Stimulated activated naive CD8-positive, alpha-beta T cell treated with anti-CD3 and anti-CD28 coated beads, Interleukin-15, Interleukin-2, amounts not matched to agents 100 ng/mL and 50 ng/mL, for 24 hours (primary cell): ENCODE results near the gene HYAL3.

Experiments used
- H3K27ac Mint-ChIP-seq: one replicate; pipeline ENCODE4 v1.8.0; 2021; ENCODE audit warnings: mild to moderate bottlenecking, mixed read lengths
- H3K27me3 Mint-ChIP-seq: one replicate; pipeline ENCODE4 v1.8.0; 2021; ENCODE audit warnings: mixed read lengths
- H3K36me3 Mint-ChIP-seq: one replicate; pipeline ENCODE4 v1.8.0; 2021; ENCODE audit warnings: low read depth, mixed read lengths
- H3K4me1 Mint-ChIP-seq: one replicate; pipeline ENCODE4 v1.8.0; 2021; ENCODE audit warnings: low read depth, mixed read lengths
- H3K4me3 Mint-ChIP-seq: one replicate; pipeline ENCODE4 v1.8.0; 2021; ENCODE audit warnings: mild to moderate bottlenecking, mixed read lengths
- H3K9me3 Mint-ChIP-seq: one replicate; pipeline ENCODE4 v1.8.0; 2021; ENCODE audit warnings: mixed read lengths

HYAL3 gene, protein sequence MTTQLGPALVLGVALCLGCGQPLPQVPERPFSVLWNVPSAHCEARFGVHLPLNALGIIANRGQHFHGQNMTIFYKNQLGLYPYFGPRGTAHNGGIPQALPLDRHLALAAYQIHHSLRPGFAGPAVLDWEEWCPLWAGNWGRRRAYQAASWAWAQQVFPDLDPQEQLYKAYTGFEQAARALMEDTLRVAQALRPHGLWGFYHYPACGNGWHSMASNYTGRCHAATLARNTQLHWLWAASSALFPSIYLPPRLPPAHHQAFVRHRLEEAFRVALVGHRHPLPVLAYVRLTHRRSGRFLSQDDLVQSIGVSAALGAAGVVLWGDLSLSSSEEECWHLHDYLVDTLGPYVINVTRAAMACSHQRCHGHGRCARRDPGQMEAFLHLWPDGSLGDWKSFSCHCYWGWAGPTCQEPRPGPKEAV

DNA sequence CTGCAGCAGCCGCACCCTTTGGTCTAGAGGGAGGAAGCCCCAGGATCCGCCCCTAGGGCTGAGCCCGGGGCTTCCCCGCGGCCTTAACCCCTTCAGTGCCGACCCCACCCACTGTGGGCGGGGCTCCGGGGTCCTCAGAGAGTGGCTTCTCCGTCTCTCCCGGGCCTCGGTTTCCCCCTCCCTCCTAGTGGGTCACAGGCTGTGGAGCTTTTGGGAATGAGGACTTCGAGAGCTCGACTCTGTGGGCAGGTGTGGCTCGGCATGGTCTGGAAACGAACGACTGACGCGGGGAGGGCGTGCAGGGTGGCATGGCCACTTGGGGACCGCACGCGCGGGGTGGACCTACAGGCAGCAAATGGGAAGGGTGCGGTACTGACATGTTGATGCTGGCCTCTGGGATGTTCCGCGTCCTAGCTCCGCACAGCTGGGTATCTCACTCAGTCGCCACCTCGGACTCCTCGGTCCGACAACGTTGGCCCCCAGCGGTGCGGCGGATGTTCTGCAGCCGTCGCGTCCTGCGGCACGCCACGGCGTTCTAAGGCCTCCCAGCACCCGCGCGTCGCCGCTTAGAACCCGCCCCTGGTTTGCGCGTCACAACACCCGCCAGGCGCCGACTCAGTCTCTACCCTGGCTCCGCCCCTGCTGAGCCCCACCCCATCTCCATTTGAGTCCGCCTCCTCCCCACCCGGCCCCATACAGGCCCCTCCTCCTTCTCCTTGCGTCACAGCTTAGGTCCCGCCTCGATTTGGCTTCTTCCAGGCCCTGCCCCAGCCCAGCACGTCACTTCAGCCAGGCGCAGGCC is at the start of gene HYAL3, which contains the start of gene NAA80:
Gene HYAL3 (minus strand): TSS at position 570 of the 802 bp plus-strand sequence. CDS start 3,803 bp downstream, outside the sequence.
Gene NAA80 (minus strand): TSS at position 570 of the 802 bp plus-strand sequence. CDS start 1,942 bp downstream, outside the sequence.
- H3K36me3 Mint-ChIP-seq: no peaks in the 10 kb centered on the region
- H3K27ac Mint-ChIP-seq: peak within 1 kb of the TSS; percentile 99
- H3K4me1 Mint-ChIP-seq: peaks cover 22% of the 10 kb centered on the region
- H3K4me3 Mint-ChIP-seq: peak within 1 kb of the TSS; percentile 99
- no peaks in the 10 kb centered on the region for H3K27me3 Mint-ChIP-seq
- H3K9me3 Mint-ChIP-seq: no peaks in the 10 kb centered on the region

DNA sequence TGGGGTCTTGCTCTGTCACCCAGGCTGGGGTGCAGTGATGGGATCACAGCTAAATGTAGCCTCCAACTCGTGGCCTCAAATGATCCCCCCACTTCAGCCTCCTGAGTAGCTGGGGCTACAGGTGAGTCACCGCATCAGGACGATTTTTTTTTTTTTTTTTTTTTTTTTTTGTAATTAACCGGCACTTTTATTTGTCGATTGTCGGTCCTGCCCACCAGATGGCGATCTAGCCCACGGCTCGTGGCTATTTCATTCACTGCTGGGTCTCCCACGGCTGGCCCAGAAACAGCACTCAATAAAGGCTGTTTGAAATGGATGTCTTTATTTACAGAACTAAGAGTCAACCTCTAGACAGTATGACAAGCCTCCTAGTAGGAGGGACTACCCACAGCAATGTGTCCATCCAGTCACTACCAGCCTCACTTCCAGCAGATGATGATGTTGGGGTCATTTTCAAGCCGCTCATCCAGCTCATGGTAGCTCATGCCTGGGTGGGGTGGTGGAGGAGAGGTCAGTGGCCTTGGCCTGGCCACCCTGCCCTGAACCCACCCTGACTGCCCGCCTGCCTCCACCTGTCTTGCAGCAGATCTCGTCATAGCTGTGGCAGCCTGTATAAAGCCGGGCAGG is 48.1 kb upstream of the HYAL3 start:
- Mint-ChIP-seq H3K27me3 (no peaks in the 10 kb centered on the region), H3K36me3 (peaks cover 17% of the 10 kb centered on the region), H3K4me1 (peaks cover 67% of the 10 kb centered on the region), H3K4me3 (no peak overlapping the region), H3K27ac (no peak overlapping the region), H3K9me3 (no peaks in the 10 kb centered on the region)

DNA sequence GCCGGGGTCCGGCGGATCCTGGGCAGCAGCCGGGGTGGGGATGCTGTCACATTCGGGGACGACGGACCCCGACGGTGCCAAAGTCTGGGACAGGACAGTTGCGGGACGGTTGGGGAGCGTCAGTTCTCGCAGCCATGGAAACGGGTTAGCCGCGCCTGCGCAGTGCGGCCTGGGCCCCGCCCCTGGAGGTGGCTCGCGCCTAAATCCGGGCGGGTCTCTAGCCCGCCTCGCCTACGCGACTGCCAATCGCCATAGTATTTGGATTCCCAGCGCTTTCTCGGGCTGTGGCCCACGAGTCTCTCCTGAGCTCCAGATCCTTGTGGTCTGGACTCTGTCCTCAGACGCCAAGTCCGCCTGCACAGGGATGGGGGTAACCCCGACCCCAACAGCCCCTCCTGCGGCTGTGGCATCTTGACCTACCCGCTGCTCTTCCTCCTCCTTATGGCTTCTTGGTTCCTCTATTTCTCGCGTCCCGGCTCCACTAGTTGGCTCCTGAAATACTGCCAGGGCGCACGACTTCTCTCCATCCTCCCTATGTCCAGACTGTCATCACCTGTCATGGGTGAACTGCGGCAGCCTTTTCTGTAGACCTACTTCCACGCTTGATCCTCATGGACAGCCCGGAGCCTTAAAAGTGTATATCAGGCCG is 46.5 kb upstream of the HYAL3 start, which contains the start of gene ZMYND10:
Gene ZMYND10 (minus strand): TSS at position 147 of the 649 bp plus-strand sequence. CDS start 153 bp downstream, outside the sequence.
- Mint-ChIP-seq H3K9me3 (no peaks in the 10 kb centered on the region), H3K4me1 (peaks cover 68% of the 10 kb centered on the region), H3K4me3 (peak within 1 kb of the TSS; percentile 47), H3K27ac (peak within 1 kb of the TSS; percentile 9), H3K27me3 (no peaks in the 10 kb centered on the region), H3K36me3 (peaks cover 17% of the 10 kb centered on the region)

DNA sequence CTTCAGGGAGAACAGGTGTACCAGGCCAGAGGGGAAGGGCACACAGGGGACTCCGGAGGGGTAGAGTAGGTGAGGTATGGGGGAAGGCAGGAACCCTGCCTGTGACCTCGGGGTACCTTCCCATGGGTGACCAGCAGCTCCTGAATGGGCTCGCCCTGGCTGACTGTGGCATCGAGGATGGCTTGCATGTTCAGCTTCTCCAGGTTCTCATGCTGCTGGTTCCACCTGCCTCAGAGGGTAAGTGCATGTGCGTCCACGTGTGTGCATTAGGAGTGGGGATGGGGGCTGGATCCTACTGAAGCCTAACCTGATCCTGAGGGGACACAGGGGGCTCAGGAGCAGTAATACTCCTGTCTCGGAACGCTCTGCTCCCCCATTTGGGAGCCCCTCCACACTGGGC is 45.8 kb upstream of the HYAL3 start:
- Mint-ChIP-seq H3K36me3 (peaks cover 14% of the 10 kb centered on the region), H3K27ac (no peak overlapping the region), H3K27me3 (no peaks in the 10 kb centered on the region), H3K9me3 (no peaks in the 10 kb centered on the region), H3K4me1 (peaks cover 65% of the 10 kb centered on the region), H3K4me3 (peak overlapping the region; percentile 23)

DNA sequence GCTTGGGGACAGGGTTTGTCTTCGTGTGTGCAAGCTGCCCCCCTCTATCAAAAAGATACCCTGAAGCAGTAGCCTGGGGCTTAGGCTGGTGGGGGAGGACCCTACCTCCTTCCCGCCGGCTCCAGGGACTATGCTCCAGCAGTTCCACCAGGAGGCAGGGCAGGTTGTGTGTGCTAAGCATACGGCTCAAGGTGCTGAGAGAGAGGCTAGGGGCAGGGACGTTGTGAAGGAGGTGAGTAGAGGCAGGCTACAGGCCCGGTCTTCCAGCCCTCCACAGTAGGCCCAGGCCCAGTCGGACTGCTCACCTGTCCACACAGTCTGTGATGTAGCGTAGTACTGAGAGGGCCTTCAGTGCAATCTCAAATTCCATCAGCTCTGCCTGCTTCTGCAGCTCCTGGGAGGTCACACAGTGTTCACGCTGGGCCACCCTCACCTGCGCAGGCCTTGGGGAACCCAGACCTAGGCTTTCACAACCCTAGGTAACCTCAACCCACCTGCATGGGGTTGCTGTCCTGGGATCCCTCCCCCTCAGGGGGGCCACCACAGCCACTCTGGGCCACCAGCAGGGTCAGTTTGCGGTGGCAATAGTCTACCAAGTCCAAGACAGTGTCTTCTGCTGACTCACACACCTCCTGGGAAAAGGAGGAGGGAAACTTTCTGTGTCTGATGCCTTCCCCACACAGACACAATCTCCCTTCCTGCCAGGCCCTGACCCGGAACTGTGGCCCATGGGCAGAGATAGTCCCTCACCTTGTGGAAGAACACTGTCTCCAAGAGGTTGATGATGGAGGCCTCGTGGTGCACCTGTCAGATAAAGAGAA is 43.8 kb upstream of the HYAL3 start:
- peaks cover 22% of the 10 kb centered on the region for H3K36me3 Mint-ChIP-seq
- no peaks in the 10 kb centered on the region for H3K9me3 Mint-ChIP-seq
- H3K4me3 Mint-ChIP-seq: no peak overlapping the region
- H3K27ac Mint-ChIP-seq: no peak overlapping the region
- H3K4me1 Mint-ChIP-seq: peaks cover 63% of the 10 kb centered on the region
- H3K27me3 Mint-ChIP-seq: no peaks in the 10 kb centered on the region

DNA sequence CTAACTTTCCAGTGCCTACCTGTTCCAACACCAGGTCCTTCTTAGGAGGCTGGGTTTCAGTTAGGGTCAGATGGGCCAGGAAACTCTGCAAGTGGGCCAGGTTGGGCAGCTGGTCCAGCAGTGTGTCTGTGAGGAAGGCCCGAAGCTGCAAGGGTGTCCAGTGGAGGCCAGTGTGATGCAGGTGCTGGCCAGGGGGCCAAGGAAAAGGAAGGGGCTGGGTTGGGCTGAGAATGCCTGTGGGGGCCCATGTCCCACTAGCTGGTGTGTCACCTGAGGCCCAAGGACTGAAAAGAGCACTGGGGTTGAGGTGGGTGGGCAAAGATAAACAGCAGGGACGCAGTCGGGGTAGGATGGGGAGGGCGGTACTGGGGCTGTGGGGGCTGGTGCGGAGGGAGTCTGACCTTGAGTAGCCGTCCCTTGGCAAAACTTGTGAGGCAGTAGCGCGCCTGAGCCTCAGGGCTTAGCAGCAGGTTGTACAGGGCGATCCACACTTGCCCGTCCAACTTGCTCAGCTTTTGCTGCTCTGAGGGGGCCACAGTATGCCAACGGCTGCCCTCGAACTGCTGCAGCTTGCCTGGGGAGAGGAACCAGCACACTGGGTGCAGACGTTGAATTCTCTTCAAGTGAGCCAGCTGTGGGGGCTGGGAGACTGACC is 42.9 kb upstream of the HYAL3 start:
- peaks cover 54% of the 10 kb centered on the region for H3K4me1 Mint-ChIP-seq
- no peaks in the 10 kb centered on the region for H3K27me3 Mint-ChIP-seq
- no peak overlapping the region for H3K27ac Mint-ChIP-seq
- peaks cover 17% of the 10 kb centered on the region for H3K36me3 Mint-ChIP-seq
- H3K9me3 Mint-ChIP-seq: no peaks in the 10 kb centered on the region
- peak overlapping the region; percentile 13 for H3K4me3 Mint-ChIP-seq

DNA sequence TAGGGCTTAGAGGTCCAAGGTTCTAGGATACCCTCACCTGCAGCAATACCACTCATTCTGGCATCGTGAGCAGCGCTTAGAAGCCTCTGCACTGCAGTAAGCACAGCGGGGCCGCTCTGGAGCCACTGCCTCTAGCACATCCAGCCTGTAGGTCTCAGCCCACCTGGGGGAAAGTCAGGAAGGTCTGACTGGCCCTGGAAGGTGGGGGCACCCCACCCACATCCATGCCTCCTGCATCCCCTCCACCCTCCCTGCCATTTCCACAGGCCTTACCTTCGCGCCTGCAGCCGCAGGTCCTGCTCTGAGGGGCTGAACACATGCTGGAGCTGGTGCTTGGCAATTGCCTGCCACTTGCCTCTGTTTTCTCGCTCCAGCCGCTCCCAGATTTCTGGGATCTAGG is 42.3 kb upstream of the HYAL3 start:
- Mint-ChIP-seq H3K27me3 (no peaks in the 10 kb centered on the region), H3K9me3 (no peaks in the 10 kb centered on the region), H3K36me3 (peaks cover 19% of the 10 kb centered on the region), H3K4me1 (peaks cover 51% of the 10 kb centered on the region), H3K4me3 (peak overlapping the region; percentile 90), H3K27ac (peak overlapping the region; percentile 88)

DNA sequence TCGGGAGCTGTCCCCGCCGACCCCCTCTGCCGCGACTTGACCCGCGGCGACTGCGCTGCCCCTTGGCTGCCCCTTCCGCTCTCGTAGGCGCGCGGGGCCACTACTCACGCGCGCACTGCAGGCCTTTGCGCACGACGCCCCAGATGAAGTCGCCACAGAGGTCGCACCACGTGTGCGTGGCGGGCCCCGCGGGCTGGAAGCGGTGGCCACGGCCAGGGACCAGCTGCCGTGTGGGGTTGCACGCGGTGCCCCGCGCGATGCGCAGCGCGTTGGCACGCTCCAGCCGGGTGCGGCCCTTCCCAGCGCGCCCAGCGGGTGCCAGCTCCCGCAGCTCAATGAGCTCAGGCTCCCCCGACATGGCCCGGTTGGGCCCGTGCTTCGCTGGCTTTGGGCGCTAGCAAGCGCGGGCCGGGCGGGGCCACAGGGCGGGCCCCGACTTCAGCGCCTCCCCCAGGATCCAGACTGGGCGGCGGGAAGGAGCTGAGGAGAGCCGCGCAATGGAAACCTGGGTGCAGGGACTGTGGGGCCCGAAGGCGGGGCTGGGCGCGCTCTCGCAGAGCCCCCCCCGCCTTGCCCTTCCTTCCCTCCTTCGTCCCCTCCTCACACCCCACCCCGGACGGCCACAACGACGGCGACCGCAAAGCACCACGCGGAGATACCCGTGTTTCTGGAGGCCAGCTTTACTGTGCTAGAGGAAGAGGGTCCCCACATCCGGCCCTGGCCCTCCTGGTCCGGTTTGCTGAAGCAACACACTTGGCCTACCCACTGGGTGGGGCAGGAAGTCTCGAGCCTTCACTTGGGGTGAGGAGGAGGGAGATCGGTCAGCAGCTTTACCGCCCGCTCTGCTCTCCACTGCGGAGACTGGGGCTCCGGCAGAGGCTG is 41.5 kb upstream of the HYAL3 start, which contains the start of gene RASSF1:
Gene RASSF1 (minus strand): TSS at position 389 of the 882 bp plus-strand sequence. CDS start 31 bp downstream, at position 358.
- H3K27me3 Mint-ChIP-seq: no peaks in the 10 kb centered on the region
- peak within 1 kb of the TSS; percentile 88 for H3K27ac Mint-ChIP-seq
- H3K4me3 Mint-ChIP-seq: peak within 1 kb of the TSS; percentile 90
- no peaks in the 10 kb centered on the region for H3K9me3 Mint-ChIP-seq
- peaks cover 28% of the 10 kb centered on the region for H3K36me3 Mint-ChIP-seq
- peaks cover 51% of the 10 kb centered on the region for H3K4me1 Mint-ChIP-seq

DNA sequence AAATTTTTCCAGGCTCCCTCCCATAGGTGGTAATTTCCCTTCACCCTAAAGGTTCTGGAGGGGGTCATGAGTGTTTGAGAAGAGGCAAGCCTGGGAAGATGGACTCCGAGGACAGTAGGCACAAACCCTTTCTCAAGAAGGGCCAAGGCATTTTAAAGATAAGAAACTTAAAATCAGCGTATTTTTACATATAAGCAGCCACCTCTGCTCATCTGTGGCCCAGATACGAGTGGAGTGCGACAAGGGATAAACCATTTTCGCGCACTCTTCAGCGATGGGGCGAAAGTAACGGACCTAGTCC is 40.9 kb upstream of the HYAL3 start:
- peak overlapping the region; percentile 88 for H3K27ac Mint-ChIP-seq
- peaks cover 34% of the 10 kb centered on the region for H3K36me3 Mint-ChIP-seq
- peak overlapping the region; percentile 90 for H3K4me3 Mint-ChIP-seq
- H3K4me1 Mint-ChIP-seq: peaks cover 53% of the 10 kb centered on the region
- no peaks in the 10 kb centered on the region for H3K9me3 Mint-ChIP-seq
- H3K27me3 Mint-ChIP-seq: no peaks in the 10 kb centered on the region

DNA sequence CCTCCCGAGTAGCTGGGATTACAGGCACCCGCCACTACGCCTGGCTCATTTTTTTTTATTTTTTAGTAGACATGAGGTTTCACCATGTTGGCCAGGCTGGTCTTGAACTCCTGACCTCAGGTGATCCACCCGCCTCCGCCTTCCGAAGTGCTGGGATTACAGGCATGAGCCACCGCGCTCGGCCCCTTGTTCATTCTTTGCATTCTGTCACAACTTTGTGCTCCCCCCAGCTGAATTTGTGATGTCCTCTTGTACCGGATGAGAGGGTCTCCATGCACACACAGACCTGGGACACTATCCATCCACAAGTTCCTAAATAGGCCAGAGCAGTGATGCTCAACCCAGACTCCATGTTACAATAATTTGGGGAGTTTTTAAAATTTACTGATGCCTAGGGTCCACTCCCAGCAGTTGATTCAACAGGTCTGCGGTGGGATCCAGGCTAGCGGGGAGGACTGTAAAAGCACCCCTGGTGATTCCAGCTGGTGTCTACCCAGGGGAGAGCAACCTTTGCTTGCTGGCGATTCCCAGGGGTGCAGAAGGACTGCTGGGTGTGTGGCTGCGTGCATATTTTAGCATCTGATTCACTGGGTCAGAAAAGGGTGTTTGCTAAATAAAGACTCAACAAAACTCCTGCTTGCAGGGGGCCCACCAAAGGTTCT is 40.4 kb upstream of the HYAL3 start:
- peaks cover 36% of the 10 kb centered on the region for H3K36me3 Mint-ChIP-seq

DNA sequence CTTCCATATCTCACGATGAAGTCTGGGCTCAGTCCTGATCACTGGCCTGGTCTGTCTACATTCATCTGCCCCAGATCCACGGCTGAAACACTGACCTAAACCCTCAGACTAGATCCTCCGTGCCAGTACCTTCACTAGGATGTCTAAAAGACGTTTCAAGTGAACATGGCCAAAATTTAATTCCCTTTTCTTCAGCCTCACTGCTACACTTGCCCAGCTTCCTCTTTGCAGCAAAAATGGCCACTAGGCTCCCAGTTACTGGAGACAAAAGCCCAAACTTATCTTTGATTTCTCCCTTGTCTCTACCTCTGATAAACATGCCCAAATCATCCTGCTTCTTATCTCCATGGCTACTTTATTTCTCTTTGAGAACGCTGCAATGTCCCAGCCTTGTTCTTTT is 39.8 kb upstream of the HYAL3 start:
- no peaks in the 10 kb centered on the region for H3K27me3 Mint-ChIP-seq
- H3K9me3 Mint-ChIP-seq: no peaks in the 10 kb centered on the region
- H3K4me3 Mint-ChIP-seq: peak overlapping the region; percentile 90
- peaks cover 62% of the 10 kb centered on the region for H3K4me1 Mint-ChIP-seq
- H3K27ac Mint-ChIP-seq: peak overlapping the region; percentile 88
- peaks cover 42% of the 10 kb centered on the region for H3K36me3 Mint-ChIP-seq

More for the DNA sequence above, 40.4 kb upstream of the HYAL3 start:
- H3K27ac Mint-ChIP-seq: peak overlapping the region; percentile 88
- H3K4me3 Mint-ChIP-seq: peak overlapping the region; percentile 90
- H3K9me3 Mint-ChIP-seq: no peaks in the 10 kb centered on the region
- H3K4me1 Mint-ChIP-seq: peaks cover 58% of the 10 kb centered on the region
- no peaks in the 10 kb centered on the region for H3K27me3 Mint-ChIP-seq

DNA sequence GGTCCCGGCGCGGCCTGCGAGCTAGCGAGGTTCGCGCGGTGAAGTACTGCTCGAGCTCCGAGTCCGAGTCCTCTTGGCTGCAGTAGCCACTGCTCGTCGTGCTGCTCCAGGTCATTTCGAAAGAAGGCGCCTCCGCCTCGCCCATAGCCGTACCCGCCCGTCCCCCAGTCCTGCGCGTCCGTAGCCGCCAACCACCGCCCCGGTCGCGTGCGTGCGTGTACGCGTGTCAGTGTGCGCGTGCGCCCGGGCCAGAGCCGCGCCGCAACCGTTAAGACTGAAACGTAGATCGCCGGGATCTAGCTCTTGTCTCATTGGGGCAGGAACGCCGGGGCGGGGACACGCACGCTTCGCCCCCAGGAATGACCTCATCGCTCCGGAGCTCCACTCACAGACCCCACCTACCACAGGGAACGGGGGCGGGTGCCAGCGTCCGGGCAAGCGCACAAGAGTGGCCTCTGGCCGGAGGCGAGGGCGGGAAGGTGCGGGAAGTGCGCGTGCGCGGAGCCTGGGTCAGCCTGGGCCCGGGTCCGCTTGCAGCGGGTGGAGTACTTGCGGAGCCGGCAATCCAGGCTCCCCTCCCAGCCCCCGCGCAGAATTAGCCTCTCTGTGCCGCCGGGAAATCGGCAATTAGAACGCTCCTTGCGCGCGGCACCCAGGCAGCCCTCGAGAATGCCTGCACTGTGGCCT is 38.1 kb upstream of the HYAL3 start:
- Mint-ChIP-seq H3K4me3 (peak overlapping the region; percentile 90), H3K4me1 (peaks cover 67% of the 10 kb centered on the region), H3K36me3 (peaks cover 48% of the 10 kb centered on the region), H3K27me3 (no peaks in the 10 kb centered on the region), H3K27ac (peak overlapping the region; percentile 88), H3K9me3 (no peaks in the 10 kb centered on the region)
